ENCODE measurements around the gene B4GALNT2.
"Not testable (repeated sequence)": the region's sequence is repeated elsewhere in the genome, so short reads cannot be mapped to it uniquely, and the experiment has no call there.

B4GALNT2 gene

GRCh38 chr17:49180303-49180702 lies 47.7 kb downstream of the B4GALNT2 start:
- in situ Hi-C loops (cut with HindIII; ENCODE audit: low pct_unique_long_range_greater_than_20kb, low sequenced_read_pairs): no loop called here
- DNase-seq (ENCODE audit: low read depth in 1 of 2, low spot score in 1 of 2): peak; percentile 71 to 87

DNA sequence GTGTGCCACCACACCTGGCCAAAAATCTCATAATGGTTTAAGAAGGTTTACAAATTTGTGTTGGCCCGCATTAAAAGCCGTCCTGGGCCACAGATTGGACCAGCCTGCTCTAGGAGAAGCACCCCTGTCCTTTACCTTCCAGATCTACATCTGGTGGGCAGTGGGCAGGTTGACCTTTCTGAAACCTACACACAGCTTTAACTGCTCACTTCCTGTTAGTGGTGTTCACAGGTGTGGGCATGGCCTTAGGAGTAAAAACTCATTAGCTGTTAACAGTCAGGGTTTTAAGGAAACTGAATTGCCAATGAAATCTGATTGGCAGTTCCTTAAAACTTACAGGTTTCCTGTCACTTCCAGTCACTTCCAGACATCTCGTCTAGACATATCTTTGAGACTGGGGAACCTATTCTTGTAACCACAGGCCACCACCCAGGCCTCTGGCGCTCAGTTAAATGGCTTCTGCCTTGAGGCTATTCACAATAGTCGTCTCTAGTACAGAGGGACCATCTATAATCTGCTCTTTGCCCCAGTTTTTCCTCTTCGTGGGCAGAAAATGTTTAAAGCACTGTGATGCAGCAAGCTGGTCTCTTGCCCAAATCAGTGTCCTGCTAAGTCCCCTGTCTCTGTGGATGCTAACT lies 48.5 kb downstream of the B4GALNT2 start:
- TF ChIP-seq JUND (IDR thresholded peaks at IDR 0.05; ENCODE audit: low read depth): no peak
- in situ Hi-C loops (cut with HindIII; ENCODE audit: low pct_unique_long_range_greater_than_20kb, low sequenced_read_pairs): no loop called here
- DNase-seq (ENCODE audit: low read depth in 1 of 2, low spot score in 1 of 2): no peak

More at GRCh38 chr17:49180303-49180702, 47.7 kb downstream of the B4GALNT2 start:
- no peak for TF ChIP-seq JUND (IDR thresholded peaks at IDR 0.05; ENCODE audit: low read depth)

GRCh38 chr17:49183341-49183740 lies 50.8 kb downstream of the B4GALNT2 start:
- TF ChIP-seq JUND (IDR thresholded peaks at IDR 0.05; ENCODE audit: low read depth): no peak
- no peak for DNase-seq (ENCODE audit: low read depth in 1 of 2, low spot score in 1 of 2)
- in situ Hi-C loops (cut with HindIII; ENCODE audit: low pct_unique_long_range_greater_than_20kb, low sequenced_read_pairs): no loop called here

- TF ChIP-seq JUND (IDR thresholded peaks at IDR 0.05; ENCODE audit: low read depth): no peak
- no peak for DNase-seq (ENCODE audit: low read depth in 1 of 2, low spot score in 1 of 2)
- in situ Hi-C loops (cut with HindIII; ENCODE audit: low pct_unique_long_range_greater_than_20kb, low sequenced_read_pairs): no loop called here
Measured at GRCh38 chr17:49183801-49184200, 51.2 kb downstream of the B4GALNT2 start.

DNA sequence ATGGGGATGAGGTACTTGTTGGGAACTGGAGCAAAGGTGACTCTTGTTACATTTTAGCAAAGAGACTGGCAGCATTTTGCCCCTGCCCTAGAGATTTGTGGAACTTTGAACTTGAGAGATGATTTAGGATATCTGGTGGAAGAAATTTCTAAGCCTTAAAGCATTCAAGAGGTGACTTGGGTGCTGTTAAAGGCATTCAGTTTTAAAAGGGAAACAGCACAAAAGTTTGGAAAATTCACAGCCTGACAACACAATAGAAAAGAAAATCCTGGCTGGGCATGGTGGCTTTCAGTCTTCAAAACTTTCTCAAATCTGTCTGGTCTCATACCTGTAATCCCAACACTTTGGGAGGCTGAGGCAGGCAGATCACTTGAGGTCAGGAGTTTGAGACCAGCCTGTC lies 52.0 kb downstream of the B4GALNT2 start:
- in situ Hi-C loops (cut with HindIII; ENCODE audit: low pct_unique_long_range_greater_than_20kb, low sequenced_read_pairs); DNase-seq (ENCODE audit: low read depth in 1 of 2, low spot score in 1 of 2): not testable (repeated sequence)

GRCh38 chr17:49185381-49185780 lies 52.8 kb downstream of the B4GALNT2 start:
- in situ Hi-C loops (cut with HindIII; ENCODE audit: low pct_unique_long_range_greater_than_20kb, low sequenced_read_pairs); DNase-seq (ENCODE audit: low read depth in 1 of 2, low spot score in 1 of 2): not testable (repeated sequence)

GRCh38 chr17:49187301-49187700 lies 54.7 kb downstream of the B4GALNT2 start:
- no peak for TF ChIP-seq JUND (IDR thresholded peaks at IDR 0.05; ENCODE audit: low read depth)
- DNase-seq (ENCODE audit: low read depth in 1 of 2, low spot score in 1 of 2): no peak
- in situ Hi-C loops (cut with HindIII; ENCODE audit: low pct_unique_long_range_greater_than_20kb, low sequenced_read_pairs): no loop called here

DNA sequence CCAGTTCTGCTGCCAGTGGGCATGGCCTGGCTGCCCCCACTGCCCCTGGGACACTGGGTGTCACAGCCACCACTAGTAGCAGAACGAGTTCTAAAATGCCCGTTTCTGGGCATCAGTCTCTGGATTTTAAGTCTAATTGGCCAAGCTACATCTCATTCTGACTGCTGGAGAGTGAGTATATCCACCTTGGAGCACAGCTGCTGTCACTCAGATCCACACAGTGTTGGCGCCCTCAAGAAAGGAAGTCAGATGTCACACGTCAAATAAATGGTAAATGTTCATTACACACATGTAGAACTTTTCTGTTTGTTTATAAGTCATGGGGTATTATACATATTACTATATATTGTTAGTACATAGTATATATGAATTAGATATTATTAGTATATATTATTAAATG lies 58.4 kb downstream of the B4GALNT2 start:
- in situ Hi-C loops (cut with HindIII; ENCODE audit: low pct_unique_long_range_greater_than_20kb, low sequenced_read_pairs): no loop called here
- TF ChIP-seq JUND (IDR thresholded peaks at IDR 0.05; ENCODE audit: low read depth): no peak
- no peak for DNase-seq (ENCODE audit: low read depth in 1 of 2, low spot score in 1 of 2)

- in situ Hi-C loops (cut with HindIII; ENCODE audit: low pct_unique_long_range_greater_than_20kb, low sequenced_read_pairs): no loop called here
- TF ChIP-seq JUND (IDR thresholded peaks at IDR 0.05; ENCODE audit: low read depth): no peak
- no peak for DNase-seq (ENCODE audit: low read depth in 1 of 2, low spot score in 1 of 2)
Measured at GRCh38 chr17:49191409-49191916, 58.9 kb downstream of the B4GALNT2 start.

- no peak for TF ChIP-seq JUND (IDR thresholded peaks at IDR 0.05; ENCODE audit: low read depth)
- in situ Hi-C loops (cut with HindIII; ENCODE audit: low pct_unique_long_range_greater_than_20kb, low sequenced_read_pairs): no loop called here
- DNase-seq (ENCODE audit: low read depth in 1 of 2, low spot score in 1 of 2): peak in 1 of 2 experiments; percentile 92
Measured at GRCh38 chr17:49191917-49192741, 59.6 kb downstream of the B4GALNT2 start.

DNA sequence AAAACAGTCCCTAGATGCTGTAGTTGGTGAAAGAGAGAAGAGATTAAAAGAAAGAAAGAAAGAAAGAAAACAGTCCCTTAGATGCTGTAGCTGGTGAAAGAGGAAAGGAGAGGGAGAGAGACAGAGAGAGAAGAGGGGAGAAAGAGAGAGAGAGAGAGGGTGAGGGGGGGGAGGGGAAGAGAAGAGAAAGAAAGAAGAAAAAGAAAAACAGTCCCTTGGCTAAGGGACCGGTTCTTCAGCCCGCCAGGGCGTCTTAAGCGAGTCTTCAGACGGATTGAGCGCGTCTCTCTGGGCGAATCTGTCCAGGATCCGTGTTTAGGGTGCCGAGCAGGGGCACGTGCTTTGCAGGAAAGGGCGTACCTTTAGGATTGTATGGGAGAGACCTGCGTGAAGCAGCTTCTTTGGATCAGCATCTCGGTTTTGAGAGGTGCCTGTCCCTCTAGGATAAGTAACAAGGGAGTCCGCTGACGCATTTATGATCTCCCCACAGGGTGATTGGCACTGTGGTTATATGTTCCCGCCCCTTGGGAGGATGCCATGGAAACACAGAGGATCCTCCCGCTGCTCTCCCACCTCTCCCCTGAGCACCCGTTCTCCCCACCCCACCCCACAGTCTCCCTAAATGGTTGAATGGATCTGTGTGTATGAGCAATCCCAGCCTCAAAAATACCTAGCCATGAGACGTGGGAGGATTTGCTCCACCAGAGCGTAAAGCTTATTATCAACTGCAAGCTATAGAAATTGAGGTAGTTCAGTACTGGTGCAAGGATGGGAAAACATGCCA lies 61.1 kb downstream of the B4GALNT2 start:
- TF ChIP-seq JUND (IDR thresholded peaks at IDR 0.05; ENCODE audit: low read depth): no peak
- DNase-seq (ENCODE audit: low read depth in 1 of 2, low spot score in 1 of 2): peak in 1 of 2 experiments; percentile 69
- in situ Hi-C loops (cut with HindIII; ENCODE audit: low pct_unique_long_range_greater_than_20kb, low sequenced_read_pairs): no loop called here

- no peak for DNase-seq (ENCODE audit: low read depth in 1 of 2, low spot score in 1 of 2)
- in situ Hi-C loops (cut with HindIII; ENCODE audit: low pct_unique_long_range_greater_than_20kb, low sequenced_read_pairs): no loop called here
- TF ChIP-seq JUND (IDR thresholded peaks at IDR 0.05; ENCODE audit: low read depth): no peak
Measured at GRCh38 chr17:49194297-49194607, 61.7 kb downstream of the B4GALNT2 start.

- DNase-seq (ENCODE audit: low read depth in 1 of 2, low spot score in 1 of 2): no peak
- in situ Hi-C loops (cut with HindIII; ENCODE audit: low pct_unique_long_range_greater_than_20kb, low sequenced_read_pairs): no loop called here
- no peak for TF ChIP-seq JUND (IDR thresholded peaks at IDR 0.05; ENCODE audit: low read depth)
Measured at GRCh38 chr17:49195751-49196150, 63.2 kb downstream of the B4GALNT2 start.
